Cardiac septum (tissue), 1 donor: ENCODE data around the gene TEAD4. TPM values are rescaled to one million over a fixed set of nuclear protein-coding genes. Genes with fewer than 3 reads are reported as not detected.

ENCODE experiments used
- DNase-seq: peaks from one replicate; pipeline ENCODE4 v3.0.0-alpha.2; 2020; ENCODE audit warnings: low spot score
- intact Hi-C: fragments of 100-400 bp; cut with DNase I; formaldehyde crosslinking; loops from one replicate; pipeline ENCODE4 v1.14.0; 2022
- total RNA-seq: library from RNA; stranded (reverse); fragmentation: NEBNext Ultra II Directional; extraction: Animal tissue kit (Norgen Biotek cat#: 25700); gene quantifications from one replicate; pipeline ENCODE4 v1.2.1, GENCODE V29; 2021
- donor health status: DM: no; HTN: no; CAD: no.

Gene TEAD4
- total RNA-seq, 1 donor from 2014 or later: 23.9 TPM

GRCh38 chr12:3019005-3019680 lies 59.9 kb downstream of the TEAD4 start:
- DNase-seq: no peak
- intact Hi-C loops: no loop called here

DNA sequence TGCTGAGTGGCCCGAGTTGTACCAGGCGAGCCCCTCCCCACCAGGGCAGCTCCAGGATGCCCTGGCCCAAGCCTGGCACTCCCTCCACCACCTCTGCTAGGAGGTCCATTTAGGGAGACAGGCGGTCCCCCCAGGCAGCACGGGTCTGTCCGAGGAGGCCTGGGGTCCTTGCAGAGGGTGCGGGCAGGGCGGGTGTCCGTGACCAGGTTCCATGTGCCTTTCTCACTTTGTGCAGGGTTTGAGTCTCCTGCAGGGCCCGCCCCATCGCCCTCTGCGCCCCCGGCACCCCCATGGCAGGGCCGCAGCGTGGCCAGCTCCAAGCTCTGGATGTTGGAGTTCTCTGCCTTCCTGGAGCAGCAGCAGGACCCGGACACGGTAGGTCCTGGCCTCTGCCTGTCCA lies 61.2 kb downstream of the TEAD4 start:
- intact Hi-C loops: no loop called here
- DNase-seq: no peak

DNA sequence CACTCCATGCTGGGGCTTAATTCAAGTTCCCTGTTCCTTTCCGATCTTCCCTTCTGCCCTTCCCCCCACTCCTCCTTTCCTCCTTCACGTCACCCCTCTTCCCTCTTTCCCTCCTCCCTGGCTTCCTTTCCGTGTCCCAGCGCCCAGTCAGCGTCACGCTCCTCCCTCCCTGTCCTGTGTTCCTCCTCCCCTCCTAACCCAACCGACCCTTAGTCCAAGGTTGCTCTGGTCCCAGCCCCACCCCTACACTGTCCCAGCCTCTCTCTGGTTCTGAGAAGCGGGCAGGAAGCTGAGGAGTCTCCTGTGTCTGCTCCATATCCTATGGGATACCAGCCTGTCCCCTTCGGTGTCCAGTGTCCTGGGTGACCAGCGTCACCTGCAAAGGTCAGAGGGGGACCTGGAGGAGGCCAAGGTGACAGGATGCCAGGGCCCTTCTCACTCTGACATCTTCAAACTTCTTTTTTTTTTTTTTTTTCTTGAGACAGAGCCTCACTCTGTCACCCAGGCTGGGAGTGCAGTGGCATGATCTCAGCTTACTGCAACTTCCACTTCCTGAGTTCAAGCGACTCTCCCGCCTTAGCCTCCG lies 61.7 kb downstream of the TEAD4 start:
- no peak for DNase-seq
- intact Hi-C loops: no loop called here

- intact Hi-C loops: no loop called here
- no peak for DNase-seq
Observed at GRCh38 chr12:3022411-3022810, 63.2 kb downstream of the TEAD4 start.

- intact Hi-C loops: no loop called here
- DNase-seq: no peak
Observed at GRCh38 chr12:3022961-3023360, 63.8 kb downstream of the TEAD4 start.

GRCh38 chr12:3028108-3028507 lies 68.9 kb downstream of the TEAD4 start:
- DNase-seq: no peak
- intact Hi-C loops: no loop called here

- intact Hi-C loops: no loop called here
- no peak for DNase-seq
Observed at GRCh38 chr12:3030821-3031429, 71.7 kb downstream of the TEAD4 start.

GRCh38 chr12:3032161-3032560 lies 73.0 kb downstream of the TEAD4 start:
- intact Hi-C loops: no loop called here

DNA sequence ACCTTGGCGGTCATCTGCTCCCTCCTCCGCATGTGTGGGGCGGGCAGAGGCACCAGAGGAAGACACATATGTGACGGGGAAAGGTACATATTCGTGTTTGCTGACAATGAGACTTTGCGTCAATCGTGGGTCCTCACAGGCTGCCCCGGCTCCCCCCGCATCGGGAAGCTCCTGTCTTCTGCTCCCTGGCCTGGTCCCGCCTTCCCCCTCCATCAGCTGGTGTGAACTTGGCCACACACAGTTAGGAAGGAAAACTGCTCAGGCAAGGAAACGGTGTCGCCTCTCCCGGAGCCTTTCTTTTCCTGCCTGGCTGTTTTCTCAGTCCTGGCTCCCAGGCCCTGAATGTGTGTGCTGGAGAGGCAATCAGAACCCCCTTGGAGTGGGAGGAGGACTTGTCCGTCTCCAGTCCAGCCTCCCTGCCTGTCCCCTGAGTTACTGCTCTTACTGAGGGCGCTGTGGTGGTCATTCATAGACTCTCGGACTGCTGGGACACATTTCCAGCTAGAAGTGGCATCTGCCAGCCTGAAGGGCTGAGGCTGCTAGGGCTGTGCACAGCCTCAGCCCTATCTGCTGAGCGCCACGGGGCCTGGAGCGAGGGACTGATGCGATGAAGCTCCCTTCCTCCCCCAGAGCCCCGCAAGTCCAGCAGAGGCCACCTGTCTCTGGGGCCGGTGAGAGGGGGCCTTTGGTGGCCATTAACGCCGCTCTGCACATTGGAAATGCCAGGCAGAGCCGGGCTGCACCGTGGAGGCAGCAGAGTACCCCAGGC lies 73.8 kb downstream of the TEAD4 start:
- DNase-seq: no peak
- intact Hi-C loops: no loop called here

More at GRCh38 chr12:3032161-3032560, 73.0 kb downstream of the TEAD4 start:
- no peak for DNase-seq

DNA sequence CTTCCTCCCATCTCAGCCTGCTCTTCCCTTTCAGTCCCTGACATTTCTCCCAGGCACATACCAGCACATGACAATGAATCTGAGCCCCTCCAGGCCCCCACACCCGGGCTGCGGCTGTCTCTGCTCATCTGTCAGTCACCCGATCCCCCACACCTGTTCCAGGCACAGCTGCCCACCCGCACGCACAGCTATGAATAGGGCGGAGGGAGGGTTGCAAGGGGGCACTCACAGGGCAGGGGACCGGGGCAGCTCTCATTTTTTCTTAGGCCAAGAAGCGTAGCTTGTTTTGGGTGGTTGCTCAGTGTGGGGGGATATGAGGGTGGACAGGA lies 74.3 kb downstream of the TEAD4 start:
- no peak for DNase-seq
- intact Hi-C loops: no loop called here

DNA sequence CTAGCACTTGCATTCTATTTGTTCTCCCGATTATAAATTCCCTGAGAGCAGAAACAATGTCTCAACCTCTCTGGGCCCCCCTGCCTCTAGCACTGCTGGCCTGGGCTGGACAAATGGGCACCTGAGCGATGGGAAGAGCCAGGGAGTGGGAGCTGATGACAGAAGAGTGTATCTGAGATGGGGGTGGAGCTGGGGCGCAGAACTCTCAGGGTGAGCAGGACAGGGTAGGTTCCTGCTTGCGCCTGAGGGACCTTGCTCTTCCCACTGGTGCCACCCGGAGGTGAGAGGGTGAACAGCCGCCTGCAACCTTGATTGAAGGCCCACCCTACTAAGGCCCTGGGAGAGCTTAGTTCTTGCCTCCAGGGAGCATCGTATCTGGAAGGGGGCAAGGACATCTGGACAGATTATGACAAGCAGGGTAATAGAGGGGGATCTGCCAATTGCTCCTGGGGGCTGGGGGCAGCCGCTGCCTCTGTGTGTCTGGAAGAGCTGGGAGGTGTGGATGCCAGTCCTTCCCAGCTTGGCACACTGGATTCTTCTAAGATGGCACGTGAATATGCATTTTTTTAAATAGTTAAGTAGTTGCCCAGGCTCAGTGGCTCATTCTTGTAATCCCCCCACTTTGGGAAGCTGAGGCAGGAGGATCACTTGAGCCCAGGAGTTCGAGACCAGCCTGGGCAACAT lies 75.0 kb downstream of the TEAD4 start:
- intact Hi-C loops: loop anchor here (2.0 kb wide), 2 partner anchors 75 to 149 kb away; partner anchors contain the start of gene TEAD4
- DNase-seq: no peak

GRCh38 chr12:3035171-3035570 lies 76.0 kb downstream of the TEAD4 start:
- no peak for DNase-seq
- intact Hi-C loops: loop anchor here (2.0 kb wide), 2 partner anchors 76 to 150 kb away; partner anchors contain the start of gene TEAD4

DNA sequence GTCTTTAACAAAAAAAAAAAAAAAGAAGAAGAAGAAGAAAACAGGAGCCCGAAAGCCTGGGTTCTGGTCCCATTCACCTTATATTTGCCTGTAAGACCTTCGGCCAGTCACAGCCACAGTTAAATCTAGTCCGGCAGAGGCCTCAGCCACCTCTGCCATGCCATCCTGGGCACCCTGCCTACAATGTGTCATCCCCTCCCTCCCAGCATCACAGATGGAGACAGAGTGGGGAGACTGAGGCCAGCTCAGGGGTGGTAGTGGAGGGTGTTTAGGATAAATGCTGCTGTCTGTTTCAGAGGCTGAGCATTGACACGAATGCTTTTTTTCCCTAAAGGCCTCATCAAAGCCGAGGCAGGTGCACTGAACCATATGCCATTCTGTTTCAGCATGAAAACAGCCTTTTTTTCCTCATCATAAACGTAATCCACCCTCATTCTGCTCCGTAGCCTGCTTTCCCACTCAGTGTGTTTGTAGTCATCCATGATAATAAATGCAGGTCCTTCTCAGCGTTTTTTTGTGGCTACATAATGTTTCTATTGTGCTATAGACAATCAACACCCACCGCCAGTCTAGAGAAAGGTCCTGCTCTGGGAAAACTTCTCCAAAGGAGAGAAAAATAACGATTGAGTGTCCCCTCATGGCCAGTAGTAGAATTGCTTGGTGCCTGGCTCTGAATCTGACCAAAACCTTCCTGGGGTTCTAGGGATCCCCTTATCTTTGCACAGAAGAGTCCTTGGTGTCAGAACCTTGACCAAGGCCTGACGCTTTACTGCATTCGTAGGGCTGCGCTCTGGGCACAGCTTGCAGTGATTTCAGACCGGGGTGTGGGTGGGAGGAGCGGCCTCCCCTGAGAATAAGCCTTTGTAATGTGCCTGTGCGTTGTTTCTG lies 76.9 kb downstream of the TEAD4 start:
- DNase-seq: no peak
- intact Hi-C loops: loop anchor here (2.0 kb wide), 2 partner anchors 77 to 151 kb away; partner anchors contain the start of gene TEAD4

DNA sequence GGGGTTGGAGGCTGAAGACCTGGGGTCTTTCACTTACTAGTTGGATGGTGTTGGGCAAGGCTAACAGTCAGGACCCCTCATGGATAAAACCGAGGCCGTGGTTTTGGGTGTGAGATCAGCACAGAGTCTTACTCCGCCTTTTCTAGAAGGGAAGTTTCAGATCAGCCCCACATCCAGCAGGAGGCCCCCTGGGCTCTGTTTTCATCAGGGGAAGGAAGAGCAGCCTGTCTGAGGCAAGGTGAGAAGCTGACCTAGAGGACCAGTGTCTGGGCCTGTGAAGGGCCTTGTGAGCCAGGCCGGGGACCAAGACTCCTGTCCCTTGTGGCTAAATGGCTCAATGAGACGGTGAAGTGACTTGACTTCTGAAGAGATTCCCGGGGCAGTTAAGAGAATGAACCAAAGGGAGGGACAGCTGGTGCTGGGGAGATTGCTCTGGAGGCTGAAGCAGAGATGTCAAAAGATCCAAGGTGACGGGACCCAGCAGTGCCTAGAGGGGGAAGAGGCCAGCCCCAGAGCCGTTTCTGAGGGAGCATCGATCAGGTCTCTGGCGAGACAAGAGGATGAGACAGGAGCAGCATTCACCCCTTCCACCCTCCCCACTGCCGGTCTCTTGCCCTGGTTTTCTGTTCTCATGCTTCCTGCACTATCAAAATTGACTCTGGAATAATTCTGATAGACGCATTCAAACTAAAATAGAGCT lies 77.9 kb downstream of the TEAD4 start:
- intact Hi-C loops: no loop called here

DNA sequence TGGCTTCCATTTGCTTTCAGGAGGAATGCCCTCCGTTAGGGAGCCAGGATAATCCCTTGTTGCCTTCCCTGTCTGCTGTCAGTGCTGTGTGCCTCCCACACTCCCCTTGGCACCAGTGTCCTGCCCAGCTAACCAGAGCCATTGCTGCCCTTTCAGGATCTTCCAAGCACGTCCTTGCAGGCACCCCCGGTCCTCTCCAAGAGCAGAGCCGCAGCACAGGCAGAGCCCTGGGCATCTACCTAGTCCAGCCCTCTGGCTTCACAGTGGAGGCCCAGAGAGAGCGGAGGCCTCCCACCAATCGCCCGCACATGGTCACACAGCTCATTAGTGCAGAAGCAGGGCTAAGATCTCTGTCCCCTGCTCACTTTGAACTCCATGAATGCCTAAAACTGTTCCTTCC lies 79.0 kb downstream of the TEAD4 start:
- no peak for DNase-seq
- intact Hi-C loops: no loop called here

More for the DNA sequence above, 77.9 kb downstream of the TEAD4 start:
- no peak for DNase-seq

- no peak for DNase-seq
- intact Hi-C loops: no loop called here
Observed at GRCh38 chr12:3038926-3039510, 79.8 kb downstream of the TEAD4 start.

DNA sequence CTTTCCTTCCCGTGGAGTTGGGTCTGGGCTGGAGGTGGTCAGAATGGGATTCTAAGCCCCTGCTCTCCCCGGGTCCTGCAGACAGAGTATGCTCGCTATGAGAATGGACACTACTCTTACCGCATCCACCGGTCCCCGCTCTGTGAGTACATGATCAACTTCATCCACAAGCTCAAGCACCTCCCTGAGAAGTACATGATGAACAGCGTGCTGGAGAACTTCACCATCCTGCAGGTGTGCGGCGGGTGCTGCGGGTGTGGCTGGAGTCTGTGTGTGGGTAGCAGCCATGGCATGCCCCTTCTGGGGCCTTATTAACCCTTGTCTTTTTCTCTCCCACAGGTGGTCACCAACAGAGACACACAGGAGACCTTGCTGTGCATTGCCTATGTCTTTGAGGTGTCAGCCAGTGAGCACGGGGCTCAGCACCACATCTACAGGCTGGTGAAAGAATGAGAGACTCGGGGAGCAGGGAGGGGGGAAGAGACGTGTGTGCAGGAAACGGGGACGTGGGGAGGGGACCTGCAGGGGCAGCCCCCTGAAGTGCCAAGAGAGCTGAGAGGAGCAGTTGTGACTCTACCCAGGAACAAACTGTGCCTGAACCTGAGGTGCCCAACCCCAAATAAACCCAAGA lies 80.9 kb downstream of the TEAD4 start:
- no peak for DNase-seq
- intact Hi-C loops: loop anchor here (2.0 kb wide), 1 partner anchor 187 kb away; no protein-coding TSS in a partner anchor
